SJCRH30 (cell line): ENCODE results near the gene TM2D1. TPM values are rescaled to one million over a fixed set of nuclear protein-coding genes. Genes with fewer than 3 reads are reported as not detected.
"Not testable (repeated sequence)": the region's sequence is repeated elsewhere in the genome, so short reads cannot be mapped to it uniquely, and the experiment has no call there.

Source experiments
- DNase-seq, 2 experiments: peaks; one replicate each; pipeline ENCODE4 v3.0.0-alpha.2; 2015 to 2020
- H3K27ac ChIP-seq: fragments of 250-450 bp; sonication (Bioruptor Pico); 2 replicates; pipeline ENCODE4 v1.5.1; 2020; ENCODE audit warnings: mild to moderate bottlenecking, moderate library complexity
- H3K27me3 ChIP-seq: fragments of 250-450 bp; sonication (Bioruptor Pico); 2 replicates; pipeline ENCODE4 v1.5.1; 2020; ENCODE audit warnings: mild to moderate bottlenecking, moderate library complexity
- H3K36me3 ChIP-seq: fragments of 250-450 bp; sonication (Bioruptor Pico); 2 replicates; pipeline ENCODE4 v1.5.1; 2020; ENCODE audit warnings: mild to moderate bottlenecking, moderate library complexity
- H3K4me1 ChIP-seq: fragments of 250-450 bp; sonication (Bioruptor Pico); 2 replicates; pipeline ENCODE4 v1.5.1; 2020; ENCODE audit warnings: mild to moderate bottlenecking, moderate library complexity
- H3K4me3 ChIP-seq: fragments of 250-450 bp; sonication (Bioruptor Pico); 2 replicates; pipeline ENCODE4 v1.5.1; 2020; ENCODE audit warnings: mild to moderate bottlenecking, moderate library complexity
- H3K9me3 ChIP-seq: fragments of 250-450 bp; sonication (Bioruptor Pico); replicated peaks from 2 replicates; pipeline ENCODE4 v1.5.1; 2020; ENCODE audit warnings: mild to moderate bottlenecking, moderate library complexity
- total RNA-seq: library from RNA; depleted of rRNA; stranded (reverse); fragments of >200 nt; shearing (Covaris generic); gene quantifications from 2 replicates; pipeline ENCODE4 v1.2.3, GENCODE V29; 2014

Gene TM2D1
- total RNA-seq, 1 experiment from 2014 or later = 55.7 TPM

- Histone ChIP-seq H3K9me3 (no peaks in the 10 kb centered on the region), H3K27me3 (no peaks in the 10 kb centered on the region), H3K36me3 (peaks cover 16% of the 10 kb centered on the region; the same call in 1 of the 2 replicates), H3K4me3 (no peak overlapping the region), H3K4me1 (peaks cover 4% of the 10 kb centered on the region; the same call in 1 of the 2 replicates), H3K27ac (no peak overlapping the region)
- DNase-seq = peak; percentile 28 to 45
Observed at GRCh38 chr1:61692155-61692800, 32.7 kb downstream of the TM2D1 start.

GRCh38 chr1:61687901-61688300 lies 37.0 kb downstream of the TM2D1 start:
- H3K4me1 ChIP-seq = peaks cover 4% of the 10 kb centered on the region; the same call in 1 of the 2 replicates
- no peak for DNase-seq
- no peak overlapping the region for H3K27ac ChIP-seq
- H3K27me3 ChIP-seq = no peaks in the 10 kb centered on the region
- H3K36me3 ChIP-seq = 0 out of 2 replicates have a peak, but pooled peaks cover 2% of the 10 kb centered on the region
- no peak overlapping the region for H3K4me3 ChIP-seq
- no peaks in the 10 kb centered on the region for H3K9me3 ChIP-seq

GRCh38 chr1:61682891-61683290 lies 42.0 kb downstream of the TM2D1 start:
- Histone ChIP-seq H3K9me3 (no peaks in the 10 kb centered on the region), H3K4me1 (0 out of 2 replicates have a peak, but pooled peaks cover 6% of the 10 kb centered on the region), H3K27me3 (no peaks in the 10 kb centered on the region), H3K4me3 (no peak overlapping the region), H3K27ac (no peak overlapping the region), H3K36me3 (peaks cover 2% of the 10 kb centered on the region; the same call in 1 of the 2 replicates)
- no peak for DNase-seq

GRCh38 chr1:61680500-61680899 lies 44.4 kb downstream of the TM2D1 start:
- H3K27me3 ChIP-seq = no peaks in the 10 kb centered on the region

GRCh38 chr1:61676881-61677280 lies 48.1 kb downstream of the TM2D1 start:
- not testable (repeated sequence) for H3K36me3 ChIP-seq, H3K9me3 ChIP-seq, H3K4me1 ChIP-seq, H3K4me3 ChIP-seq, DNase-seq, H3K27ac ChIP-seq, H3K27me3 ChIP-seq

More at GRCh38 chr1:61680500-61680899, 44.4 kb downstream of the TM2D1 start:
- no peak for DNase-seq
- Histone ChIP-seq H3K9me3 (no peaks in the 10 kb centered on the region), H3K36me3 (no peaks in the 10 kb centered on the region; the same call in 1 of the 2 replicates), H3K4me3 (no peak overlapping the region), H3K27ac (no peak overlapping the region), H3K4me1 (0 out of 2 replicates have a peak, but pooled peaks cover 6% of the 10 kb centered on the region)

GRCh38 chr1:61674221-61674620 lies 50.7 kb downstream of the TM2D1 start:
- H3K4me3 ChIP-seq = no peak overlapping the region
- no peak for DNase-seq
- H3K27ac ChIP-seq = no peak overlapping the region
- no peaks in the 10 kb centered on the region for H3K9me3 ChIP-seq
- H3K36me3 ChIP-seq = no peaks in the 10 kb centered on the region
- H3K4me1 ChIP-seq = no peaks in the 10 kb centered on the region
- no peaks in the 10 kb centered on the region for H3K27me3 ChIP-seq

DNA sequence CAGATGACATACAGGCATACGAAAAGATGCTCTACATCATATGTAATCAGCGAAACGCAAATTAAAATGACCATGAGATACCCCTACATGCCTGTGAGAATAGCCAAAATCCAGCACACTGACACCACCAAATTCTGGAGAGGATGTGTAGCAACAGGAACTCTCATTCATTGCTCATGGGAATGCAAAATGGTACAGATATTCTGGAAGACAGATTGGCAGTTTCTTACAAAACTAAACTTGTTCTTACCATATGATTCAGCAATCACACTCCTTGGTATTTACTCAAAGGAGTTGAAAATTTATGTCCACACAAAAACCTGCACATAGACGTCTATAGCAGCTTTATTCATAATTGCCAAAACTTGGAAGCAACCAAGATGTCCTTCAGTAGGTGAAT lies 52.6 kb downstream of the TM2D1 start:
- H3K4me3 ChIP-seq = no peak overlapping the region
- H3K27me3 ChIP-seq = no peaks in the 10 kb centered on the region
- H3K36me3 ChIP-seq = no peaks in the 10 kb centered on the region
- no peak for DNase-seq
- H3K9me3 ChIP-seq = no peaks in the 10 kb centered on the region
- no peaks in the 10 kb centered on the region for H3K4me1 ChIP-seq
- no peak overlapping the region for H3K27ac ChIP-seq

DNA sequence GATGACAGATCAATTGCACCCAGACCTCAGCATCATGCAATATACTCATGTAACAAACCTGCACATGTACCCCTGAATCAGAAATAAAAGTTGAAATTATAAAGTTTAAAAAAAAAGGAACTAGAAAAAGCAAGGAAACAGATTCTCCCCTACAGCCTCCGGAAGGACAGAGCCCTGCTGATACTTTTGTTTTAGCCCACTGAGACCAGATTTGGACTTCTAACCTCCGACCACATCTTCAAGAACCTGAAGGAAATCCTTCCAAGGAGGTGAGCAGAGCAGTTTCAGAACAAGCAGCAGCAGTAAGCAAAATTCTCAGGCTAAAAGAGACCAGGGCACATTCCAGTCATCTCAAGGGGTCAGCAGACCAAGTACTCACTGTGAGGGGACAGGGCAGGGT lies 54.5 kb downstream of the TM2D1 start:
- no peak overlapping the region for H3K4me3 ChIP-seq
- no peaks in the 10 kb centered on the region for H3K9me3 ChIP-seq
- no peak overlapping the region for H3K27ac ChIP-seq
- H3K27me3 ChIP-seq = no peaks in the 10 kb centered on the region
- H3K36me3 ChIP-seq = no peaks in the 10 kb centered on the region
- DNase-seq = no peak
- no peaks in the 10 kb centered on the region for H3K4me1 ChIP-seq

GRCh38 chr1:61670016-61670415 lies 54.9 kb downstream of the TM2D1 start:
- H3K4me3 ChIP-seq = no peak overlapping the region
- no peaks in the 10 kb centered on the region for H3K27me3 ChIP-seq
- H3K9me3 ChIP-seq = no peaks in the 10 kb centered on the region
- no peaks in the 10 kb centered on the region for H3K4me1 ChIP-seq
- H3K36me3 ChIP-seq = no peaks in the 10 kb centered on the region
- H3K27ac ChIP-seq = no peak overlapping the region
- no peak for DNase-seq

DNA sequence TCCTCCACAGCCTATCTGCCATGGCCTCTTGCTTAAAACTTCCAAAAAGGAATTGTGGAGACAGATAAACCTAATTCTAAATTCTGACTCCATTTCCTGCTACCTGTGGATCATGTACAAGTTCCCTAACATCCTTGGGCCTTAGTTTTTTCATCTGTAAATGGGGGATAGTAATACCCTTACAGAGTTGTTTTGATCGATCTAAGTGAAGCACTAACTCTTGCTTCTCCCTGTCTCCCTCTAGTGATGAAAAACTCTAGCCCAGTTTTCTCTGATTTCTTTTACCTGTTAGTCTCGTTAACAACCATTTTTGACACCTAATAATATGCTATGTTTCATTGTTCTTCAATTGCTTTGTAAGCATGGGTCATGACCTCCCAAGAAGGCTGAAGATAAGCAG lies 65.9 kb downstream of the TM2D1 start:
- Histone ChIP-seq H3K4me1 (no peaks in the 10 kb centered on the region), H3K36me3 (no peaks in the 10 kb centered on the region), H3K4me3 (no peak overlapping the region), H3K9me3 (no peaks in the 10 kb centered on the region), H3K27ac (no peak overlapping the region), H3K27me3 (no peaks in the 10 kb centered on the region)
- DNase-seq = no peak

GRCh38 chr1:61655453-61655852 lies 69.5 kb downstream of the TM2D1 start:
- Histone ChIP-seq H3K4me1 (no peaks in the 10 kb centered on the region), H3K9me3 (no peaks in the 10 kb centered on the region), H3K36me3 (no peaks in the 10 kb centered on the region), H3K27me3 (no peaks in the 10 kb centered on the region), H3K27ac (no peak overlapping the region), H3K4me3 (no peak overlapping the region)
- DNase-seq = no peak

- H3K9me3 ChIP-seq = no peaks in the 10 kb centered on the region
- H3K4me1 ChIP-seq = no peaks in the 10 kb centered on the region
- no peaks in the 10 kb centered on the region for H3K27me3 ChIP-seq
- no peaks in the 10 kb centered on the region for H3K36me3 ChIP-seq
- no peak overlapping the region for H3K27ac ChIP-seq
- no peak for DNase-seq
- H3K4me3 ChIP-seq = no peak overlapping the region
Observed at GRCh38 chr1:61654067-61654466, 70.9 kb downstream of the TM2D1 start.

DNA sequence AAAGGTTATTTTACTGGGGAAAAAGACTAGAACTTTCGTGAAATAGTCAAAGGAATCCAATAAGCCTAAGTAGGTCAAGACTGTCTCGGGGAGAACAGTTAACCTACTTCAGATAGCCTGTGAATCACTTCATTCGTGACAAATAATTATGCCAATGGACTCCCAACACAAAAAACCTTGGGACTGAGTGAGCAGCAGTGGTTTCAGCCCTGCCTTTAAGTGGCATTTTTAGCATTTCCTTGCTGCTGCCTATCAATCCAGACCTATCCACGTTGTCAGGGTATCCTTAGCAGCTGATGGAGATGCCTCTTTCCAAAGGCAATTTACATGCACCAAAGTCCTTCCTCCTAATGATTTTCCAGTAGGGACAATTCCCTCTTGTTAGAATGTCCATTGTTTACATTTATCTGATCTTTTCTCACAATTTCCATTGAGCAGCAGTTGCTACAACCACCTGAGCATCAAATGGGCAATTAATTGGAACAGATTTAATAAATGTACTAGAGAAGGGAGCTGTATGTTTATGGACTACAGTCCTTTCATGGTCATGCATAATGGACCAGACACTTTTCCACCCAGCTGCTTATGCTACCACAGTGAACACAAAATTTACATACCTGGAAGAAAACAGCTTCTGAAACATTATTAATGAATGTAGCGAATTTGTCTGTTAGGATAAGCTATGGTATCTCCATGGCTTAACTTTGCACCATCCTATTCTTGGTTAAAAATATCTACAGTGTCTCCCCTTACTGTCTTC lies 75.8 kb downstream of the TM2D1 start:
- DNase-seq = no peak
- no peak overlapping the region for H3K4me3 ChIP-seq
- H3K36me3 ChIP-seq = no peaks in the 10 kb centered on the region

GRCh38 chr1:61647142-61647541 lies 77.8 kb downstream of the TM2D1 start:
- DNase-seq = no peak
- no peak overlapping the region for H3K27ac ChIP-seq
- no peak overlapping the region for H3K4me3 ChIP-seq
- no peaks in the 10 kb centered on the region for H3K36me3 ChIP-seq
- no peaks in the 10 kb centered on the region for H3K4me1 ChIP-seq
- no peaks in the 10 kb centered on the region for H3K27me3 ChIP-seq
- no peaks in the 10 kb centered on the region for H3K9me3 ChIP-seq

More for the DNA sequence above, 75.8 kb downstream of the TM2D1 start:
- no peaks in the 10 kb centered on the region for H3K27me3 ChIP-seq
- no peak overlapping the region for H3K27ac ChIP-seq
- H3K9me3 ChIP-seq = no peaks in the 10 kb centered on the region
- H3K4me1 ChIP-seq = no peaks in the 10 kb centered on the region

GRCh38 chr1:61645476-61645875 lies 79.5 kb downstream of the TM2D1 start:
- peaks cover 7% of the 10 kb centered on the region for H3K4me1 ChIP-seq
- DNase-seq = no peak
- H3K27ac ChIP-seq = no peak overlapping the region
- H3K4me3 ChIP-seq = no peak overlapping the region
- no peaks in the 10 kb centered on the region for H3K36me3 ChIP-seq
- H3K27me3 ChIP-seq = no peaks in the 10 kb centered on the region
- H3K9me3 ChIP-seq = no peaks in the 10 kb centered on the region
